ENCODE data around the gene CSF2RB. TPM values are rescaled to one million over a fixed set of nuclear protein-coding genes. Genes with fewer than 3 reads are reported as not detected.

Gene CSF2RB
- polyA plus RNA-seq, 4 donors, result 0.22 to 5.4 (median 1.9) TPM

DNA sequence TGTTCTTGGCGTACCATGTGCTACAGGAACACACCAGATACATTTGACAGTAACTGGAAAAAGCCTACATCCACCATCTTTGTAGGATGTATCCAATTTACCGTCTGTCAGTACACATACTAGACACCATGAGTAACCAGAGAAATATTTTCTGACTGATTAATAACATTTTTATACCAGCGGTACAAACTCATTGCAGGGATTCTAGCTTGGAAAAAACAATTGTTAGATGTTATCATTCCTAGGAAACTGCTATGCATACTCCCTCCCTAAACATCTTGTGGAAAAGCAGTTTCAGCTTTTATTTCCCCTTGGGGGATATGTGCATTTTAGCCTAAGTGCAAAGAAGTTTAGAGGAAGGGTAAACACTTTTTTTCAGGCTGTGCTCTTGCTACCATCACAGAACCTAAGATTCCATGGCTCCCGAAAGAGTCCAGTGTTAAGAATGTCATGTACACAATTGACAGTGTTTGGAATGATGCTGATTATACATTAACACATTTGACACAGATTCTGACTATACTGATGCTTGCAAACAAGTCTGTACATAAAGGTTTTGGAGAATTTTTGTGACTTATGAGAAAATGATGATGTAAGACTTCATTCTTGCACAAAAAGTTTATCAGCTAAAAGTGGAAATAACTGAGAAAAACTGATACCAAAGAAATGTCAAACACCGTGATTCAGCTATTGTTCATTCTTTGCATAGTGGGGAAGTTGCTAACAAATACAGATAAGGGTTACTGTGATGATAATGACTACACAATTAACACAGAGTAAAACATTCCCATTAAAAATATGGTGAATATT, 28.9 kb upstream of the CSF2RB start:
- no peak overlapping the region for H3K4me3 ChIP-seq (ENCODE audit: low read depth in 1 of 3, low read length in 3 of 3)
- FAIRE-seq, result no peak
- H3K27ac ChIP-seq (ENCODE audit: low read depth in 1 of 3, low read length in 2 of 3), result no peak overlapping the region
- H3K27me3 ChIP-seq (ENCODE audit: control insufficient read depth in 3 of 3, insufficient read depth in 3 of 3, low read length in 3 of 3), result no peaks in the 10 kb centered on the region
- DNase-seq, result no peak
- H3K4me1 ChIP-seq (ENCODE audit: control insufficient read depth in 3 of 3, insufficient read depth in 2 of 3, low read depth in 1 of 3, low read length in 2 of 3), result no peaks in the 10 kb centered on the region
- peaks cover 0 to 6% of the 10 kb centered on the region in 2 donors for H3K9me3 ChIP-seq (ENCODE audit: control insufficient read depth in 2 of 2, insufficient read depth in 1 of 2, low read depth in 1 of 2, low read length in 1 of 2)
- H3K36me3 ChIP-seq (ENCODE audit: control insufficient read depth in 3 of 3, insufficient read depth in 2 of 3, low read depth in 1 of 3, low read length in 3 of 3), result no peaks in the 10 kb centered on the region
- 58 to 69% (median 60%) methylated on average over 5 of the region's 5 CpGs for WGBS, 3 donors

GRCh38 chr22:36885474-36885873, 28.0 kb upstream of the CSF2RB start:
- Histone ChIP-seq H3K36me3 (ENCODE audit: control insufficient read depth in 3 of 3, insufficient read depth in 2 of 3, low read depth in 1 of 3, low read length in 3 of 3) (no peaks in the 10 kb centered on the region), H3K4me3 (ENCODE audit: low read depth in 1 of 3, low read length in 3 of 3) (no peak overlapping the region), H3K27ac (ENCODE audit: low read depth in 1 of 3, low read length in 2 of 3) (no peak overlapping the region), H3K27me3 (ENCODE audit: control insufficient read depth in 3 of 3, insufficient read depth in 3 of 3, low read length in 3 of 3) (no peaks in the 10 kb centered on the region), H3K9me3 (ENCODE audit: control insufficient read depth in 2 of 2, insufficient read depth in 1 of 2, low read depth in 1 of 2, low read length in 1 of 2) (peaks cover 0 to 5% of the 10 kb centered on the region in 2 donors), H3K4me1 (ENCODE audit: control insufficient read depth in 3 of 3, insufficient read depth in 2 of 3, low read depth in 1 of 3, low read length in 2 of 3) (no peaks in the 10 kb centered on the region)
- WGBS, 3 donors, result 53 to 77% (median 65%) methylated on average over 7 of the region's 7 CpGs
- DNase-seq, result no peak
- FAIRE-seq, result no peak

DNA sequence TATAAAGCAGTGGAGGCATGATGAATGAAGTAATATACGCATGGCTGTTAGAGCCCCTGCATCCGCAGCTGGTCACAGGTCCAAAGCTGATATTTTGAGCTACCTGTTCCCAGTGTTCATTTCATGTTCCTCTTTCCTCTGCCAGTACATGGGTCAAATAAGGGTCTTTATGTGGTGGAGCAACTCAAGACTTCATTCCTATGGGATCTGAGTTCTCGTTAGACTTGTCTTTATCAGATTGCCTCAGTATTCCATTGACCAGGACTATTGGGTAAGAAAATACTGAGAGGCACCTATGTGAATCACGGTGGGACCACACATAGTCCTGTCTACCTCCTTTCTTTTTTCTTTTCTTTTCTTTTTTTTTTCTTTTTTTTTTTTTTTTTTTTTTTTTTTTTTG, 27.4 kb upstream of the CSF2RB start:
- H3K36me3 ChIP-seq (ENCODE audit: control insufficient read depth in 3 of 3, insufficient read depth in 2 of 3, low read depth in 1 of 3, low read length in 3 of 3), result no peaks in the 10 kb centered on the region
- H3K4me1 ChIP-seq (ENCODE audit: control insufficient read depth in 3 of 3, insufficient read depth in 2 of 3, low read depth in 1 of 3, low read length in 2 of 3), result no peaks in the 10 kb centered on the region
- FAIRE-seq (no peak), DNase-seq (no peak)
- no peaks in the 10 kb centered on the region for H3K27me3 ChIP-seq (ENCODE audit: control insufficient read depth in 3 of 3, insufficient read depth in 3 of 3, low read length in 3 of 3)
- H3K4me3 ChIP-seq (ENCODE audit: low read depth in 1 of 3, low read length in 3 of 3), result no peak overlapping the region
- 79 to 90% (median 83%) methylated on average over 4 of the region's 4 CpGs for WGBS, 3 donors
- H3K9me3 ChIP-seq (ENCODE audit: control insufficient read depth in 2 of 2, insufficient read depth in 1 of 2, low read depth in 1 of 2, low read length in 1 of 2), result peaks cover 0 to 1% of the 10 kb centered on the region in 2 donors
- H3K27ac ChIP-seq (ENCODE audit: low read depth in 1 of 3, low read length in 2 of 3), result no peak overlapping the region

DNA sequence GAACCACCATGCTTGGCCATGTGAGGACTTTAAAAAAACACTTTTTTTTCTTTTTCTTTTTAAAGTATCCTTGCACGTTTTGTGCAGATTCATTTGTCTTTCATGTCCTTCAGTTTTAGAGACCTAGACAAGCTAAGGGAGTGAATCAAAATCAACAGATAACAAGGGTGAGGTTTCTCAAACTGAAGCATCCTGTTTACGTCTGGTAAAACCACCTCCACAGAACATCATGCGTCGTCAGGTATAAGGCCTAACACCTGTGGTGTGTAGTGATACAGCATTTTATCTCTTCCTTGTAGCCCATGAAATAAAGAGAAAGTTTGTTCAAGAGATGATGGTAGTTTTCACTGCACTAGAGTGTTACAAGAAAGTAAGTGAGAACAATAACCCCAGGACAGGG, 26.3 kb upstream of the CSF2RB start:
- DNase-seq (no peak), FAIRE-seq (no peak)
- Histone ChIP-seq H3K4me1 (ENCODE audit: control insufficient read depth in 3 of 3, insufficient read depth in 2 of 3, low read depth in 1 of 3, low read length in 2 of 3) (no peaks in the 10 kb centered on the region), H3K27ac (ENCODE audit: low read depth in 1 of 3, low read length in 2 of 3) (no peak overlapping the region), H3K36me3 (ENCODE audit: control insufficient read depth in 3 of 3, insufficient read depth in 2 of 3, low read depth in 1 of 3, low read length in 3 of 3) (no peaks in the 10 kb centered on the region), H3K27me3 (ENCODE audit: control insufficient read depth in 3 of 3, insufficient read depth in 3 of 3, low read length in 3 of 3) (no peaks in the 10 kb centered on the region), H3K9me3 (ENCODE audit: control insufficient read depth in 2 of 2, insufficient read depth in 1 of 2, low read depth in 1 of 2, low read length in 1 of 2) (no peaks in the 10 kb centered on the region), H3K4me3 (ENCODE audit: low read depth in 1 of 3, low read length in 3 of 3) (no peak overlapping the region)
- WGBS, 3 donors, result 71 to 82% (median 73%) methylated on average over 4 of the region's 4 CpGs

DNA sequence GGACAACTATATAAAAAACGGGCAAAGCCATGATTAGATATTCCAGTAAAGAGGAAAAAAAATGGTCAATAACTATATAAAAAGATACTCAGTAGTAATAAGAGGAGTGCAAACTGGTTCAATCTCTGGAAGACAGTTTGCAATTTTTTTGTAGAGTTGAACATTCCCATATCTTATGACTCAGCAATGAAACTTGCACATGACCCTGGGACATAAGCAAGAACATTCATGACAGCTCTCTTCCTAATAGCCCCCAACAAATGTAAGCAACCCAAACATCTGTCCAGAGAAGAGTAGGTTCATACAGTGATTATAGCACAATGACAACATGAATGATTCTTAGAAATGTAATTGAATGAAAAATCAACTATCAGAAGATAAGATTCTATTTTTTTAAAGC, 21.8 kb upstream of the CSF2RB start:
- no peak for FAIRE-seq
- no peaks in the 10 kb centered on the region for H3K36me3 ChIP-seq (ENCODE audit: control insufficient read depth in 3 of 3, insufficient read depth in 2 of 3, low read depth in 1 of 3, low read length in 3 of 3)
- peaks cover 0 to 5% of the 10 kb centered on the region in 2 donors for H3K9me3 ChIP-seq (ENCODE audit: control insufficient read depth in 2 of 2, insufficient read depth in 1 of 2, low read depth in 1 of 2, low read length in 1 of 2)
- no peaks in the 10 kb centered on the region for H3K4me1 ChIP-seq (ENCODE audit: control insufficient read depth in 3 of 3, insufficient read depth in 2 of 3, low read depth in 1 of 3, low read length in 2 of 3)
- no peak overlapping the region for H3K27ac ChIP-seq (ENCODE audit: low read depth in 1 of 3, low read length in 2 of 3)
- no peak for DNase-seq
- no peak overlapping the region for H3K4me3 ChIP-seq (ENCODE audit: low read depth in 1 of 3, low read length in 3 of 3)
- 63 to 69% (median 64%) methylated on average over 1 of the region's 1 CpG for WGBS, 3 donors
- no peaks in the 10 kb centered on the region for H3K27me3 ChIP-seq (ENCODE audit: control insufficient read depth in 3 of 3, insufficient read depth in 3 of 3, low read length in 3 of 3)

- FAIRE-seq, result no peak
- WGBS, 3 donors, result 36 to 46% (median 39%) methylated on average over 2 of the region's 2 CpGs
Observed at GRCh38 chr22:36892292-36892691, 21.1 kb upstream of the CSF2RB start.

GRCh38 chr22:36893262-36893661, 20.2 kb upstream of the CSF2RB start:
- peaks cover 0 to 2% (median 0%) of the 10 kb centered on the region in 3 donors for H3K27me3 ChIP-seq (ENCODE audit: control insufficient read depth in 3 of 3, insufficient read depth in 3 of 3, low read length in 3 of 3)
- no peaks in the 10 kb centered on the region for H3K36me3 ChIP-seq (ENCODE audit: control insufficient read depth in 3 of 3, insufficient read depth in 2 of 3, low read depth in 1 of 3, low read length in 3 of 3)
- FAIRE-seq, result no peak
- H3K27ac ChIP-seq (ENCODE audit: low read depth in 1 of 3, low read length in 2 of 3), result no peak overlapping the region
- peaks cover 0 to 5% of the 10 kb centered on the region in 2 donors for H3K9me3 ChIP-seq (ENCODE audit: control insufficient read depth in 2 of 2, insufficient read depth in 1 of 2, low read depth in 1 of 2, low read length in 1 of 2)
- no peaks in the 10 kb centered on the region for H3K4me1 ChIP-seq (ENCODE audit: control insufficient read depth in 3 of 3, insufficient read depth in 2 of 3, low read depth in 1 of 3, low read length in 2 of 3)
- no peak for DNase-seq
- no peak overlapping the region for H3K4me3 ChIP-seq (ENCODE audit: low read depth in 1 of 3, low read length in 3 of 3)
- WGBS, 3 donors, result 75 to 76% (median 75%) methylated on average over 3 of the region's 3 CpGs

More at GRCh38 chr22:36892292-36892691, 21.1 kb upstream of the CSF2RB start:
- Histone ChIP-seq H3K36me3 (ENCODE audit: control insufficient read depth in 3 of 3, insufficient read depth in 2 of 3, low read depth in 1 of 3, low read length in 3 of 3) (no peaks in the 10 kb centered on the region), H3K27me3 (ENCODE audit: control insufficient read depth in 3 of 3, insufficient read depth in 3 of 3, low read length in 3 of 3) (peaks cover 0 to 1% (median 0%) of the 10 kb centered on the region in 3 donors), H3K27ac (ENCODE audit: low read depth in 1 of 3, low read length in 2 of 3) (no peak overlapping the region), H3K4me3 (ENCODE audit: low read depth in 1 of 3, low read length in 3 of 3) (no peak overlapping the region), H3K9me3 (ENCODE audit: control insufficient read depth in 2 of 2, insufficient read depth in 1 of 2, low read depth in 1 of 2, low read length in 1 of 2) (peaks cover 0 to 5% of the 10 kb centered on the region in 2 donors), H3K4me1 (ENCODE audit: control insufficient read depth in 3 of 3, insufficient read depth in 2 of 3, low read depth in 1 of 3, low read length in 2 of 3) (no peaks in the 10 kb centered on the region)
- DNase-seq, result no peak

- no peak for FAIRE-seq
- Histone ChIP-seq H3K9me3 (ENCODE audit: control insufficient read depth in 2 of 2, insufficient read depth in 1 of 2, low read depth in 1 of 2, low read length in 1 of 2) (peaks cover 0 to 5% of the 10 kb centered on the region in 2 donors), H3K27me3 (ENCODE audit: control insufficient read depth in 3 of 3, insufficient read depth in 3 of 3, low read length in 3 of 3) (peaks cover 0 to 2% (median 0%) of the 10 kb centered on the region in 3 donors), H3K4me3 (ENCODE audit: low read depth in 1 of 3, low read length in 3 of 3) (no peak overlapping the region), H3K4me1 (ENCODE audit: control insufficient read depth in 3 of 3, insufficient read depth in 2 of 3, low read depth in 1 of 3, low read length in 2 of 3) (no peaks in the 10 kb centered on the region), H3K27ac (ENCODE audit: low read depth in 1 of 3, low read length in 2 of 3) (no peak overlapping the region), H3K36me3 (ENCODE audit: control insufficient read depth in 3 of 3, insufficient read depth in 2 of 3, low read depth in 1 of 3, low read length in 3 of 3) (no peaks in the 10 kb centered on the region)
- WGBS, 3 donors, result 88 to 94% (median 93%) methylated on average over 1 of the region's 1 CpG
- no peak for DNase-seq
Observed at GRCh38 chr22:36894266-36894665, 19.2 kb upstream of the CSF2RB start.
